Coronary artery (tissue), 2 donors: ENCODE results near the gene GMDS.

ENCODE experiments used
- DNase-seq: peaks from one replicate; pipeline ENCODE4 v3.0.0-alpha.2; 2017; ENCODE audit warnings: low spot score
- H3K27ac ChIP-seq, 2 donors: fragments of 200-600 bp; sonication (generic); one replicate each; pipeline ENCODE4 v1.5.1; 2016 to 2019
- H3K4me3 ChIP-seq: fragments of 200-600 bp; sonication (generic); 2 replicates; pipeline ENCODE4 v1.5.1; 2016; ENCODE audit warnings: mild to moderate bottlenecking, moderate library complexity
- CTCF ChIP-seq: fragments of 200-600 bp; sonication (generic); IDR thresholded peaks from one replicate; pipeline ENCODE4 v1.5.1; 2019; ENCODE audit warnings: antibody characterized with exemption

GMDS gene

GRCh38 chr6:1652842-1653241 lies 592.6 kb downstream of the GMDS start:
- DNase-seq: no peak
- TF ChIP-seq CTCF: no peak
- no peak overlapping the region for H3K4me3 ChIP-seq
- no peak overlapping the region for H3K27ac ChIP-seq

- Histone ChIP-seq H3K27ac (no peak overlapping the region), H3K4me3 (no peak overlapping the region)
- no peak for TF ChIP-seq CTCF
- no peak for DNase-seq
These were observed 594.0 kb downstream of the GMDS start for GRCh38 chr6:1651362-1651761.

- DNase-seq: no peak
- Histone ChIP-seq H3K4me3 (no peak overlapping the region), H3K27ac (no peak overlapping the region)
- no peak for TF ChIP-seq CTCF
These were observed 599.8 kb downstream of the GMDS start for GRCh38 chr6:1645466-1646185.

- no peak overlapping the region for H3K4me3 ChIP-seq
- TF ChIP-seq CTCF: no peak
- no peak for DNase-seq
- H3K27ac ChIP-seq: no peak overlapping the region
These were observed 600.8 kb downstream of the GMDS start for GRCh38 chr6:1644516-1645060.

GRCh38 chr6:1643830-1644445 lies 601.5 kb downstream of the GMDS start:
- TF ChIP-seq CTCF: no peak
- DNase-seq: no peak
- Histone ChIP-seq H3K4me3 (no peak overlapping the region), H3K27ac (no peak overlapping the region)

- no peak overlapping the region for H3K27ac ChIP-seq
- DNase-seq: no peak
- H3K4me3 ChIP-seq: no peak overlapping the region
- TF ChIP-seq CTCF: no peak
These were observed 602.3 kb downstream of the GMDS start for GRCh38 chr6:1643111-1643510.
